CD14-positive monocyte (primary cell): Measurements from ENCODE around the gene KIAA1755. TPM values are rescaled to one million over a fixed set of nuclear protein-coding genes. Genes with fewer than 3 reads are reported as not detected.
A peak's percentile ranks its signal among the peaks of the same experiment; 100 is the strongest.

Source experiments
- DNase-seq, 3 donors: peaks; one replicate each; pipeline ENCODE4 v3.0.0-alpha.2; 2011 to 2022
- H2AFZ ChIP-seq: 2 replicates; pipeline ENCODE4 v1.6.0; 2012; ENCODE audit warnings: mild to moderate bottlenecking, low read depth, low read length, inconsistent platforms; ENCODE audit not compliant: insufficient read depth, poor library complexity, severe bottlenecking
- H3K27ac ChIP-seq, 2 donors: 1 replicate in 1 of 2; 2 replicates in 1 of 2; pipeline ENCODE4 v1.5.1; 2012 to 2013; ENCODE audit warnings: low read length in 2 of 2, control low read depth in 1 of 2, inconsistent platforms in 1 of 2, low read depth in 1 of 2, mild to moderate bottlenecking in 1 of 2
- H3K27me3 ChIP-seq, 2 donors: one replicate each; pipeline versions ENCODE4 v1.6.0 to v1.6.1; 2011 to 2013; ENCODE audit warnings: low read length in 2 of 2; ENCODE audit not compliant: control insufficient read depth in 2 of 2, insufficient read depth in 2 of 2
- H3K36me3 ChIP-seq, 2 donors: replicated peaks in 1 of 2; 1 replicate in 1 of 2; 2 replicates in 1 of 2; pipeline versions ENCODE4 v1.5.1 to v1.6.1; 2012 to 2013; ENCODE audit warnings: low read length in 2 of 2, control low read depth in 1 of 2, inconsistent platforms in 1 of 2, mild to moderate bottlenecking in 1 of 2; ENCODE audit not compliant: insufficient read depth in 2 of 2, control insufficient read depth in 1 of 2
- H3K4me1 ChIP-seq, 2 donors: 1 replicate in 1 of 2; 2 replicates in 1 of 2; pipeline versions ENCODE4 v1.5.1 to v1.6.1; 2012 to 2013; ENCODE audit warnings: low read length in 2 of 2, control low read depth in 1 of 2, inconsistent platforms in 1 of 2, mild to moderate bottlenecking in 1 of 2, moderate library complexity in 1 of 2; ENCODE audit not compliant: insufficient read depth in 2 of 2, control insufficient read depth in 1 of 2
- H3K4me2 ChIP-seq: replicated peaks from 2 replicates; pipeline ENCODE3; 2012; ENCODE audit warnings: low read length, moderate library complexity, mild to moderate bottlenecking; ENCODE audit not compliant: poor library complexity, severe bottlenecking; ENCODE audit errors: extremely low read depth
- H3K4me3 ChIP-seq, 3 experiments: fragments of 200-600 bp in 1 of 3; sonication (generic) in 1 of 3; replicated peaks in 1 of 3; 1 replicate in 2 of 3; 2 replicates in 1 of 3; pipeline ENCODE4 v1.5.1; 2011 to 2013; ENCODE audit warnings: low read length in 3 of 3, mild to moderate bottlenecking in 3 of 3, control low read depth in 2 of 3, low read depth in 2 of 3, inconsistent platforms in 1 of 3, moderate library complexity in 1 of 3
- H3K79me2 ChIP-seq: 2 replicates; pipeline ENCODE4 v1.6.0; 2012; ENCODE audit warnings: mild to moderate bottlenecking, control low read depth, inconsistent platforms, low read length, moderate library complexity; ENCODE audit not compliant: insufficient read depth
- H3K9ac ChIP-seq: 2 replicates; pipeline ENCODE4 v1.6.0; 2017; ENCODE audit warnings: low read length, mild to moderate bottlenecking; ENCODE audit not compliant: insufficient read depth, poor library complexity, severe bottlenecking
- H3K9me3 ChIP-seq, 2 donors: replicated peaks in 1 of 2; 1 replicate in 1 of 2; 2 replicates in 1 of 2; pipeline versions ENCODE4 v1.5.1 to v1.6.1; 2012 to 2013; ENCODE audit warnings: low read length in 2 of 2, control low read depth in 1 of 2; ENCODE audit not compliant: control insufficient read depth in 1 of 2, insufficient read depth in 1 of 2
- H4K20me1 ChIP-seq: 2 replicates; pipeline ENCODE4 v1.6.0; 2012; ENCODE audit warnings: mild to moderate bottlenecking, low read length, control low read depth, moderate library complexity; ENCODE audit not compliant: insufficient read depth
- H3K27ac Mint-ChIP-seq, 7 donors: one replicate each; pipeline ENCODE4 v1.8.0; 2020; ENCODE audit warnings: mild to moderate bottlenecking in 7 of 7, mixed read lengths in 7 of 7, moderate library complexity in 6 of 7, inconsistent platforms in 2 of 7
- H3K27me3 Mint-ChIP-seq, 3 donors: one replicate each; pipeline ENCODE4 v1.8.0; 2021 to 2022; ENCODE audit warnings: low read depth in 3 of 3, mild to moderate bottlenecking in 3 of 3, mixed read lengths in 3 of 3, moderate library complexity in 3 of 3, inconsistent platforms in 1 of 3
- H3K36me3 Mint-ChIP-seq, 2 donors: one replicate each; pipeline ENCODE4 v1.8.0; 2020; ENCODE audit warnings: mixed read lengths in 2 of 2, inconsistent platforms in 1 of 2, mild to moderate bottlenecking in 1 of 2
- H3K4me1 Mint-ChIP-seq: one replicate; pipeline ENCODE4 v1.8.0; 2020; ENCODE audit warnings: mild to moderate bottlenecking, mixed read lengths
- H3K4me3 Mint-ChIP-seq, 2 donors: one replicate each; pipeline ENCODE4 v1.8.0; 2020; ENCODE audit warnings: mild to moderate bottlenecking in 2 of 2, mixed read lengths in 2 of 2, moderate library complexity in 1 of 2
- H3K9me3 Mint-ChIP-seq, 7 donors: one replicate each; pipeline ENCODE4 v1.8.0; 2020 to 2022; ENCODE audit warnings: mixed read lengths in 7 of 7, mild to moderate bottlenecking in 6 of 7, moderate library complexity in 6 of 7, inconsistent platforms in 2 of 7
- WGBS: methylation state at CpG from one replicate; pipeline ENCODE4 v1.1.5; 2013; ENCODE audit warnings: missing lambda C conversion rate; ENCODE audit not compliant: insufficient coverage; 5-methylcytosine and 5-hydroxymethylcytosine counted together
- intact Hi-C, 2 donors: fragments of 100-400 bp; cut with micrococcal nuclease; formaldehyde crosslinking; loops; one replicate each; pipeline versions ENCODE4 v1.15.0 to v1.15.1; 2023
- polyA plus RNA-seq, 3 donors: library from polyadenylated mRNA; depleted of rRNA in 1 of 3; unstranded in 2 of 3; stranded (reverse) in 1 of 3; fragments of 300-500 nt in 2 of 3; fragments of >200 nt in 1 of 3; fragmentation: Illumina TruSeq in 2 of 3; gene quantifications; 1 replicate in 2 of 3; 2 replicates in 1 of 3; pipeline ENCODE4 v1.2.3, GENCODE V29; 2012 to 2021
- TF ChIP-seq, protein P1 (sequence below): fragments of 200-600 bp; IDR thresholded peaks from one replicate; pipeline ENCODE4 v1.8.0; 2022; ENCODE audit warnings: antibody characterized with exemption, mild to moderate bottlenecking

Gene KIAA1755
- polyA plus RNA-seq, 3 donors, result not detected

DNA sequence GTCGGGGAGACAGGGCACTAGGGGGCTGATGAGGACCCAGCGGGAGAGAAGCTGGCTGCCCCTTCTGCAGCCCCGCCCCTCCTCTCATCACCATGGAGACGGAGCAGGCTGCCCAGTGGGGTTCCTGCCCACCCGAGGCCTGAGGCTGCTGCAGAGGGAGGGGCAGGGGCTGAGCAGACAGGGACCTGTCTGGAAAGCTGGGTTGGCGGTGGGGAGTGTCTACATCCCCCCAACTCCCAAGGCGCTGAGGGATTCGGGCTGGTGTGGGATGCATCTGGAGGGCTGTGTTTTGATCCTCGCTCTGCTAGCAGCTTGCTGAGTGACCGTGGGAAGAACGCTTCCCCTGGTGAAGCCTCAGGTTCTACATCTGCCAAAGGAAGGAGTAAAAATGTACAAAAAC, 42.3 kb upstream of the KIAA1755 start:
- no peaks in the 10 kb centered on the region for H3K27me3 ChIP-seq
- H3K9me3 ChIP-seq, result no peaks in the 10 kb centered on the region
- Mint-ChIP-seq H3K9me3 (peaks cover 0 to 3% (median 0%) of the 10 kb centered on the region in 7 donors), H3K27me3 (peaks cover 0 to 9% (median 8%) of the 10 kb centered on the region in 3 donors), H3K27ac (peak overlapping the region in 6 of 7 donors; percentile 54 to 88 (median 66)), H3K36me3 (peaks cover 0 to 4% of the 10 kb centered on the region in 2 donors), H3K4me1 (peaks cover 96% of the 10 kb centered on the region), H3K4me3 (peak overlapping the region in 1 of 2 donors; percentile 81)
- H3K4me1 ChIP-seq, result peaks cover 90 to 95% of the 10 kb centered on the region in 2 donors
- H3K36me3 ChIP-seq, result no peaks in the 10 kb centered on the region
- H4K20me1 ChIP-seq, result no peaks in the 10 kb centered on the region
- DNase-seq, result no peak
- TF ChIP-seq, protein P1, sequence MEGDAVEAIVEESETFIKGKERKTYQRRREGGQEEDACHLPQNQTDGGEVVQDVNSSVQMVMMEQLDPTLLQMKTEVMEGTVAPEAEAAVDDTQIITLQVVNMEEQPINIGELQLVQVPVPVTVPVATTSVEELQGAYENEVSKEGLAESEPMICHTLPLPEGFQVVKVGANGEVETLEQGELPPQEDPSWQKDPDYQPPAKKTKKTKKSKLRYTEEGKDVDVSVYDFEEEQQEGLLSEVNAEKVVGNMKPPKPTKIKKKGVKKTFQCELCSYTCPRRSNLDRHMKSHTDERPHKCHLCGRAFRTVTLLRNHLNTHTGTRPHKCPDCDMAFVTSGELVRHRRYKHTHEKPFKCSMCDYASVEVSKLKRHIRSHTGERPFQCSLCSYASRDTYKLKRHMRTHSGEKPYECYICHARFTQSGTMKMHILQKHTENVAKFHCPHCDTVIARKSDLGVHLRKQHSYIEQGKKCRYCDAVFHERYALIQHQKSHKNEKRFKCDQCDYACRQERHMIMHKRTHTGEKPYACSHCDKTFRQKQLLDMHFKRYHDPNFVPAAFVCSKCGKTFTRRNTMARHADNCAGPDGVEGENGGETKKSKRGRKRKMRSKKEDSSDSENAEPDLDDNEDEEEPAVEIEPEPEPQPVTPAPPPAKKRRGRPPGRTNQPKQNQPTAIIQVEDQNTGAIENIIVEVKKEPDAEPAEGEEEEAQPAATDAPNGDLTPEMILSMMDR, result no peak
- no peak overlapping the region for H3K9ac ChIP-seq
- H3K27ac ChIP-seq, result no peak overlapping the region
- H2AFZ ChIP-seq, result no peak overlapping the region
- peak overlapping the region in 1 of 3 experiments; percentile 65 for H3K4me3 ChIP-seq
- H3K79me2 ChIP-seq, result peaks cover 13% of the 10 kb centered on the region
- WGBS, result 10% methylated on average over 6 of the region's 11 CpGs
- no peak overlapping the region for H3K4me2 ChIP-seq
- intact Hi-C loops, result loop anchor here (5.0 to 10.0 kb wide), 2 partner anchors 50 to 248 kb away; no protein-coding TSS in a partner anchor

DNA sequence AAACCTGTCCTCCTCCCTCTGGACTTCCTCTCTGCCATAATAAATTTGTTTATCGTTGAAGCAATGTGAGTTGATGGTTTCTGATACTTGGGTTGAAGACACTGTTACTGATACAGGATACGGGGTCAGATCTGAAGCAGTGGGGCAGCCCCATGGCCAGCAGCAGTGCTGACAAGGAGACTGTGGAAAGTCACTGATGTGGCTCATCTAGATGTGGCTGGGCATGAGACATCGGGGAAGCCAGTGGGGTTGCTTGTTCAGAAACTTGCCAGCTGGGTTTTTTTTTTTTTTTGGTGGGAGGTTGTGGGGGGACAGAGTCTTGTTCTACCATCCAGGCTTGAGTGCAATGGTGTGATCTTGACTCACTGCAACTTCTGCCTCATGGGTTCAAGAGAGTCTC, 40.8 kb upstream of the KIAA1755 start:
- 100% methylated on average over 1 of the region's 3 CpGs for WGBS
- Histone ChIP-seq H3K27me3 (no peaks in the 10 kb centered on the region), H4K20me1 (no peaks in the 10 kb centered on the region)

More for the DNA sequence above, 40.8 kb upstream of the KIAA1755 start:
- H3K27ac ChIP-seq, result no peak overlapping the region
- no peak overlapping the region for H3K4me3 ChIP-seq
- H3K9me3 ChIP-seq, result no peaks in the 10 kb centered on the region
- Mint-ChIP-seq H3K27ac (peak overlapping the region in 1 of 7 donors; percentile 43), H3K36me3 (peaks cover 0 to 2% of the 10 kb centered on the region in 2 donors), H3K27me3 (peaks cover 0 to 8% (median 6%) of the 10 kb centered on the region in 3 donors), H3K4me3 (no peak overlapping the region), H3K4me1 (peaks cover 93% of the 10 kb centered on the region), H3K9me3 (peaks cover 0 to 2% (median 0%) of the 10 kb centered on the region in 7 donors)
- TF ChIP-seq, protein P1, result no peak
- no peak overlapping the region for H3K9ac ChIP-seq
- H3K79me2 ChIP-seq, result peaks cover 13% of the 10 kb centered on the region
- DNase-seq, result no peak
- intact Hi-C loops, result loop anchor here (5.0 to 10.0 kb wide), 2 partner anchors 49 to 247 kb away; no protein-coding TSS in a partner anchor
- no peak overlapping the region for H3K4me2 ChIP-seq
- no peaks in the 10 kb centered on the region for H3K36me3 ChIP-seq
- peaks cover 87 to 91% of the 10 kb centered on the region in 2 donors for H3K4me1 ChIP-seq
- no peak overlapping the region for H2AFZ ChIP-seq
